NT2/D1 (cell line): ENCODE measurements around the gene LYST.
"Not testable (repeated sequence)": the region's sequence is repeated elsewhere in the genome, so short reads cannot be mapped to it uniquely, and the experiment has no call there.

Experiments
- SUZ12 ChIP-seq: IDR thresholded peaks from 2 replicates; pipeline ENCODE4 v1.6.1; 2011; ENCODE audit not compliant: insufficient read length, insufficient read depth; ENCODE audit errors: extremely low read depth
- YY1 ChIP-seq: IDR thresholded peaks from 2 replicates; pipeline ENCODE4 v1.6.1; 2011; ENCODE audit not compliant: insufficient read length, insufficient read depth
- ZNF274 ChIP-seq: IDR thresholded peaks from 2 replicates; pipeline ENCODE4 v1.6.1; 2011; ENCODE audit warnings: mild to moderate bottlenecking, low read depth, low read length

GRCh38 chr1:235619149-235619548 is 247.6 kb downstream of the LYST start:
- TF ChIP-seq SUZ12, YY1, ZNF274: not testable (repeated sequence)
